Testis (tissue), 3 donors: ENCODE data around the gene CCSER1. TPM values are rescaled to one million over a fixed set of nuclear protein-coding genes. Genes with fewer than 3 reads are reported as not detected.

Experiments used
- DNase-seq: peaks from one replicate; pipeline ENCODE4 v3.0.0-alpha.2; 2019
- H3K27ac ChIP-seq, 2 donors: fragments of 200-600 bp; sonication (generic); one replicate each; pipeline ENCODE4 v1.5.1; 2019
- H3K27me3 ChIP-seq: fragments of 200-600 bp; sonication (generic); one replicate; pipeline ENCODE4 v1.5.1; 2019
- H3K36me3 ChIP-seq: fragments of 200-600 bp; sonication (generic); one replicate; pipeline ENCODE4 v1.5.1; 2017; ENCODE audit warnings: low read depth; ENCODE audit errors: missing control alignments
- H3K4me1 ChIP-seq: fragments of 200-600 bp; sonication (generic); one replicate; pipeline ENCODE4 v1.5.1; 2019
- H3K4me3 ChIP-seq, 2 donors: fragments of 200-600 bp; sonication (generic); one replicate each; pipeline ENCODE4 v1.5.1; 2017 to 2019
- H3K9me3 ChIP-seq: fragments of 200-600 bp; sonication (generic); one replicate; pipeline ENCODE4 v1.5.1; 2017
- POLR2A ChIP-seq: fragments of 450-650 bp; IDR thresholded peaks from one replicate; pipeline ENCODE4 v1.6.1; 2017; ENCODE audit warnings: antibody characterized with exemption, mild to moderate bottlenecking, moderate library complexity
- WGBS, 2 donors: methylation state at CpG; one replicate each; pipeline ENCODE4 v1.1.5; 2018; 5-methylcytosine and 5-hydroxymethylcytosine counted together
- intact Hi-C: fragments of 100-400 bp; cut with DNase I; formaldehyde crosslinking; loops from one replicate; pipeline ENCODE4 v1.15.1; 2023; ENCODE audit warnings: low total_unique reads
- polyA plus RNA-seq: library from polyadenylated mRNA; stranded (reverse); fragments of 350-450 nt; fragmentation: Illumina TruSeq; extraction: RNeasy Lipid Tissue Mini Kit (QIAGEN cat#74804); gene quantifications from one replicate; pipeline ENCODE4 v1.2.3, GENCODE V29; 2014; ENCODE audit warnings: low read depth, low replicate concordance; ENCODE audit not compliant: insufficient read depth
- total RNA-seq, 2 donors: library from RNA; depleted of rRNA; stranded (reverse); fragments of >200 nt; gene quantifications; one replicate each; pipeline ENCODE4 v1.2.3, GENCODE V29; 2016
- TF ChIP-seq, protein P1 (sequence below), 3 experiments: fragments of 450-650 bp in 2 of 3; fragments of 200-600 bp in 1 of 3; sonication (generic) in 1 of 3; IDR thresholded peaks; one replicate each; pipeline ENCODE4 v1.5.1; 2016 to 2019; ENCODE audit warnings: antibody characterized with exemption in 3 of 3, mild to moderate bottlenecking in 2 of 3, moderate library complexity in 1 of 3

Gene CCSER1
- total and polyA plus RNA-seq, 3 donors from 2014 or later = 20.2 to 105 (median 82.8) TPM

DNA sequence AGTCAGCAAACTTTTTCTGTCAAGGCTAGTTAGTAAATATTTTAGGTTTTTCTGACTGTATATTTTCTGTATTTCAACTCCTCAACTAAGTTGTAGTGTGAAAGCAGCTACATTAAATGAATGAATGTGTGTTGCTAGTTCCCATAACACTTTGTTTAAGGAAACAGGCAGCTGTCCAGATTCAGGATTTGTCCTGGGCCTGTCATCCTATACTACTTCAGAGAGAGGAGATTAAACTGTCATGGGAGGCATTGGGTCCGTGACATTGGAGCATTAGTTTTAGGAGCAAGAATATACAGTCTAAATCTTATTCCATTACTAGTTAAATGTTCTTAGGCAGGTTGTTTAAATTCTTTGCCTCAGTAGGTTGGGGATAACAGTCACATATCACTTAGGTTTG, 516.0 kb downstream of the CCSER1 start:
- WGBS, 2 donors = 90 to 100% methylated on average over 1 of the region's 1 CpG
- H3K27me3 ChIP-seq = no peaks in the 10 kb centered on the region
- H3K9me3 ChIP-seq = no peaks in the 10 kb centered on the region
- H3K4me3 ChIP-seq = no peak overlapping the region
- DNase-seq = no peak
- no peaks in the 10 kb centered on the region for H3K36me3 ChIP-seq
- H3K27ac ChIP-seq = no peak overlapping the region
- intact Hi-C loops = no loop called here
- no peaks in the 10 kb centered on the region for H3K4me1 ChIP-seq
- TF ChIP-seq POLR2A = no peak
- TF ChIP-seq, protein P1, sequence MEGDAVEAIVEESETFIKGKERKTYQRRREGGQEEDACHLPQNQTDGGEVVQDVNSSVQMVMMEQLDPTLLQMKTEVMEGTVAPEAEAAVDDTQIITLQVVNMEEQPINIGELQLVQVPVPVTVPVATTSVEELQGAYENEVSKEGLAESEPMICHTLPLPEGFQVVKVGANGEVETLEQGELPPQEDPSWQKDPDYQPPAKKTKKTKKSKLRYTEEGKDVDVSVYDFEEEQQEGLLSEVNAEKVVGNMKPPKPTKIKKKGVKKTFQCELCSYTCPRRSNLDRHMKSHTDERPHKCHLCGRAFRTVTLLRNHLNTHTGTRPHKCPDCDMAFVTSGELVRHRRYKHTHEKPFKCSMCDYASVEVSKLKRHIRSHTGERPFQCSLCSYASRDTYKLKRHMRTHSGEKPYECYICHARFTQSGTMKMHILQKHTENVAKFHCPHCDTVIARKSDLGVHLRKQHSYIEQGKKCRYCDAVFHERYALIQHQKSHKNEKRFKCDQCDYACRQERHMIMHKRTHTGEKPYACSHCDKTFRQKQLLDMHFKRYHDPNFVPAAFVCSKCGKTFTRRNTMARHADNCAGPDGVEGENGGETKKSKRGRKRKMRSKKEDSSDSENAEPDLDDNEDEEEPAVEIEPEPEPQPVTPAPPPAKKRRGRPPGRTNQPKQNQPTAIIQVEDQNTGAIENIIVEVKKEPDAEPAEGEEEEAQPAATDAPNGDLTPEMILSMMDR (IDR thresholded peaks at IDR 0.05) = no peak

DNA sequence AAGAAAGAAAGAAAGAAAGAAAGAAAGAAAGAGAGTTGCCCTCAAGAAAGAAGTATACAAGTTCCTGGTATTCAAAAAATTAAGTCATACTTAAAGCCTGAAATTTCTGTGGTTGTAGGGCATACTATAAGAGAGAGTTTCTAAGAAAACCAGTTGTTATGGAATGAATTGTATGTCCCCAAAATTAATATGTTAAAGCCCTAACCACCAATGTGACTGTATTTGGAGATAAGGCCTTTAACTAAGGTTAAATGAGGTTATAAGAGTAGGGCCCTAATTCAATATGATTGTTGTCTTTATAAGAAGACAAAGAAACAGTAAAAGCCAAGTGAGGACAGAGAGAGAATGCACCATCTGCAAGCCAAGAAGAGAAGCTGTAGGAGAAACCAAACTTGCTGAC, 521.1 kb downstream of the CCSER1 start:
- H3K36me3 ChIP-seq = no peaks in the 10 kb centered on the region
- H3K9me3 ChIP-seq = no peaks in the 10 kb centered on the region
- intact Hi-C loops = no loop called here
- no peak overlapping the region for H3K27ac ChIP-seq
- H3K27me3 ChIP-seq = no peaks in the 10 kb centered on the region
- no peak for TF ChIP-seq POLR2A
- TF ChIP-seq, protein P1 (IDR thresholded peaks at IDR 0.05) = no peak
- no peak for DNase-seq
- H3K4me1 ChIP-seq = no peaks in the 10 kb centered on the region
- H3K4me3 ChIP-seq = no peak overlapping the region

DNA sequence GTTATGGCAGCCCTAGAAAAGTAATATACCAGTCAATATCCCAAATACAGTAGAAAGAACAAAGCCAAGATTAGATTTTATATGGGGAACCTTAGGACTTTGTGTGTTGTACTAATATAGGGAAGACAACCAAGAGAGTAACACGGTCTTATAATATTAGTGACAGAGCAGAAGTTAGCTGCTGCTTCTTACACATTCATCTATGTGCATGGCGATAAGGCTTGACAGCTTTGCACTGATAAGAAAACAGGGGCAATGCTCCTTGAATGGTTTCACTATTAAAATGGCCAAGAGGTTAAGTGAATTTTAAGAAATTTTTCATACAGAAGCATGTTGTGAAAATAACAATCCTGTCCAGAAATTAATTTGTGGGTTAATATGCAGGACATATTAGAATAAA, 521.6 kb downstream of the CCSER1 start:
- TF ChIP-seq POLR2A = no peak
- TF ChIP-seq, protein P1 (IDR thresholded peaks at IDR 0.05) = no peak
- Histone ChIP-seq H3K27ac (no peak overlapping the region), H3K36me3 (no peaks in the 10 kb centered on the region), H3K9me3 (no peaks in the 10 kb centered on the region), H3K27me3 (no peaks in the 10 kb centered on the region), H3K4me1 (no peaks in the 10 kb centered on the region), H3K4me3 (no peak overlapping the region)
- DNase-seq = no peak
- WGBS, 2 donors = 65 to 67% methylated on average over 2 of the region's 2 CpGs
- intact Hi-C loops = no loop called here

DNA sequence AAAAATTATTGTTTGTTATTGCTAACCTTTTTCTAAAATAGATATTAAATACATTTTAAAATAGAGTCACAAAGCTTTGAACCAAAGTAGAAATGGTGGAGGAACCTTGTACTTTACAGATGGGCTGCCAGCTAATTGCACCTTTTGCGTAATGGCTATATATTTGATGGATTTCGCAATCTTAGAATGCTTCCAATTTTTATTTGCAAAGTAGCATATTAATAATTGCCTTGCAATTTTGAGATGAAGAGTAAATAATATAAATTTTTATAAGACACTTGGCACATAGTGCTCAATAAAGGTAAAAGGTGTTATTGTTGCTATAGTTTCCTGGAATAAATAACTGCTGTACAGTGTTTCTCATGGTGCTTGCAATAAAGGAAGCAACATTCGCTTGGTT, 533.5 kb downstream of the CCSER1 start:
- no peaks in the 10 kb centered on the region for H3K4me1 ChIP-seq
- WGBS, 2 donors = 94 to 95% methylated on average over 3 of the region's 3 CpGs
- no peaks in the 10 kb centered on the region for H3K36me3 ChIP-seq
- no peak for TF ChIP-seq POLR2A
- TF ChIP-seq, protein P1 (IDR thresholded peaks at IDR 0.05) = no peak
- intact Hi-C loops = no loop called here
- H3K9me3 ChIP-seq = no peaks in the 10 kb centered on the region
- H3K27me3 ChIP-seq = no peaks in the 10 kb centered on the region
- H3K4me3 ChIP-seq = no peak overlapping the region
- H3K27ac ChIP-seq = no peak overlapping the region
- no peak for DNase-seq

DNA sequence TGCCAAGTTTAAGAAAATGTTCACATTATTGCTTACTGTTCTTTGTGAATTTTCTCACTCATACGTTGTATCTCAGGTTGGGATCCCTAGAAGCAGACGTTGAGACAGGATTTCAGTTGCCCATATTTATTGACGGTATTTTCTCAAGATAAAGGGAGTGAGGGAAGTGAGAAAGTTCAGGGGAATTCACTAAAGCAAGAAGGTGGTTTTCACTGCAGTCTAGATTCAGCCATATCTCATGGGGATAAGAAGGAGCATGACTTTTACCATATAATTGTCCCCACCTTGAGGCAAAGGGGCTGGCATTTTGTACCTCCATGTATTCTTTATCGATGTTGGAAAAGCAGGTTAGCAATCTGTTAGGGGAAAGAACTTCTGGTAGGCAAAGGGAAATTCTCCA, 543.0 kb downstream of the CCSER1 start:
- 63 to 94% methylated on average over 4 of the region's 4 CpGs for WGBS, 2 donors
- intact Hi-C loops = no loop called here

More for the DNA sequence above, 543.0 kb downstream of the CCSER1 start:
- no peaks in the 10 kb centered on the region for H3K9me3 ChIP-seq
- no peaks in the 10 kb centered on the region for H3K27me3 ChIP-seq
- no peak overlapping the region for H3K27ac ChIP-seq
- no peaks in the 10 kb centered on the region for H3K36me3 ChIP-seq
- DNase-seq = no peak
- H3K4me3 ChIP-seq = no peak overlapping the region
- TF ChIP-seq POLR2A = no peak
- TF ChIP-seq, protein P1 (IDR thresholded peaks at IDR 0.05) = no peak
- no peaks in the 10 kb centered on the region for H3K4me1 ChIP-seq
